HG02840 (cell line): ENCODE data around the gene TRDN.
"Not testable (repeated sequence)": the region's sequence is repeated elsewhere in the genome, so short reads cannot be mapped to it uniquely, and the experiment has no call there.

Source experiments
- ATAC-seq: cut with Tn5 transposase; IDR thresholded peaks from one replicate; pipeline ENCODE4 v1.9.1; 2021; ENCODE audit warnings: mild to moderate bottlenecking, moderate library complexity, moderate number of reproducible peaks; ENCODE audit not compliant: unreplicated experiment, low FRiP score

TRDN gene

GRCh38 chr6:123635567-123635966 lies 1.2 kb downstream of the TRDN start:
- no peak for ATAC-seq

GRCh38 chr6:123635144-123635543 lies 1.6 kb downstream of the TRDN start:
- ATAC-seq, result no peak

DNA sequence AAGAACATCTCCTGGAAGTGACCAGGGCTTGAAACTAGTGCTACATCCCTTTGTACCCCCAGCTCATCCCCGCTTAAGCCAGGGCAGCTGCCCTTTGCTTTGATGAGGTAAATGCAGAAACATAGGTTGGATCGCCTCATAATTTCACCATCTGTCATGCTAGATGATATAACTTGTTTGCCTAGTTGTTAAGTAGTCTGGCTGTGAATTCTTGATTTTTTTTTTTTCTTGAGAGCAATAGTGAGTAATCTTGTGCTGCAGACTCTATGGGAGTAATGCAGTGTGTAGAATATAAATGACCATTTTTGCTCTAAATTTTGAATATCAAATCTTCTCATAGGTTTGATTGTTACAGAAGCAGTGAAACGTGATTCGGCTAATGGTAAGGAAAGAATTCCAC lies 4.1 kb downstream of the TRDN start:
- no peak for ATAC-seq

- ATAC-seq, result no peak
These were observed 7.3 kb downstream of the TRDN start for GRCh38 chr6:123629258-123629941.

DNA sequence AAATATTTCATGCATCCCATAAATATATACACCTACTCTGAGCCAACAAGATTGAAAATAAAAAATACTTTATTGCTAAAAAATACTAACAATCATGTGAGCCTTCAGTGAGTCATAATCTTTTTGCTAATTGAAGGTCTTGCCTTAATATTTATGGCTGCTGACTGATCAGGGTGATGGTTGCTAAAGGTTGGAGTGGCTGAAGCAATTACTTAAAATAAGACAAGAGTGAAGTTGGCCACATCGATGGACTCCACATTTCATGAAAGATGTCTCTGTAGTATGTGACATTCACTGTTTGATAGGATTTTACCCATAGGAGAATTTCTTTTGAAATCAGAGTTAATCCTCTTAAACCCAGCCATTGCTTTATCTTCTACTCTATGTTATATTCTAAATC lies 11.1 kb downstream of the TRDN start:
- no peak for ATAC-seq

GRCh38 chr6:123622780-123623179 lies 14.0 kb downstream of the TRDN start:
- ATAC-seq, result no peak

DNA sequence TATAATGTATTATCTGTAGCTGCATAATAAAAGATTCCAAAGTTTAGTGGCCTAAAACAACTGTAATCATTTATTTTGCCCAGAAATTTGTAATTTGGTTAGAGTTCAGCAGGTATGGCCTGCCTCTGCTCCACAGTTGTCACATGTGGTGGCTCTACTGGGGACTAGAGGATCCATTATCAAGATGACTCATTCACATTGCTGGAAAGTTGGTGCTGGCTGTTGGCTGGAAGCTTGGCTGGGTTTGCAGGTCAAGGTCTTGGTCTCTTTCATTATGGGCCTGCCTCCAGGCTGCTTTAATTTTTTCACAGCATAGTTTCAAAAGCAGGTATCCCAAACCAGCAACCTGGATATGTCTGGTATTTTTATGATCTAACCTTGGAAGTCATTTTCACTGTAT lies 17.6 kb downstream of the TRDN start:
- ATAC-seq, result no peak

- ATAC-seq, result no peak
These were observed 19.8 kb downstream of the TRDN start for GRCh38 chr6:123616942-123617341.

GRCh38 chr6:123616016-123616415 lies 20.7 kb downstream of the TRDN start:
- ATAC-seq, result no peak

GRCh38 chr6:123610779-123611178 lies 26.0 kb downstream of the TRDN start:
- ATAC-seq, result no peak

GRCh38 chr6:123604067-123604466 lies 32.7 kb downstream of the TRDN start:
- no peak for ATAC-seq

GRCh38 chr6:123598011-123598410 lies 38.7 kb downstream of the TRDN start:
- peak; percentile 83 for ATAC-seq

GRCh38 chr6:123594776-123595175 lies 42.0 kb downstream of the TRDN start:
- ATAC-seq, result no peak

GRCh38 chr6:123592426-123592825 lies 44.3 kb downstream of the TRDN start:
- no peak for ATAC-seq

- ATAC-seq, result no peak
These were observed 46.8 kb downstream of the TRDN start for GRCh38 chr6:123589973-123590372.

GRCh38 chr6:123589317-123589716 lies 47.4 kb downstream of the TRDN start:
- no peak for ATAC-seq

DNA sequence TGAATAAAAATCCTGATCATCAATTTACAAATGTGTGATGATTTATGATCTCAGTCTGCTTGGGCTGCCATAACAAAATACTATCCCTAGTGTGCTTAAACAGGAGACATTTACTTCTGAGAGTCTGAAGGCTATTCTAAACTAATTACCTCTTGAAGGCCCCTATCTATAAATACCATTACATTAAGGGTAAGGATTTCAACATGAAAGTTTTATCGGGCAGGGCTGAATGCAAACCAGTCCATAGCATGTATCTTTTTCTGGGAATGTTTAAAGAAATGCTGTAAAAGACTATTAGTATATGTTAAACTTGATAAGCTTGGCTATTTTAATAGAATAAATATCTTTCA lies 48.2 kb downstream of the TRDN start:
- ATAC-seq, result no peak

DNA sequence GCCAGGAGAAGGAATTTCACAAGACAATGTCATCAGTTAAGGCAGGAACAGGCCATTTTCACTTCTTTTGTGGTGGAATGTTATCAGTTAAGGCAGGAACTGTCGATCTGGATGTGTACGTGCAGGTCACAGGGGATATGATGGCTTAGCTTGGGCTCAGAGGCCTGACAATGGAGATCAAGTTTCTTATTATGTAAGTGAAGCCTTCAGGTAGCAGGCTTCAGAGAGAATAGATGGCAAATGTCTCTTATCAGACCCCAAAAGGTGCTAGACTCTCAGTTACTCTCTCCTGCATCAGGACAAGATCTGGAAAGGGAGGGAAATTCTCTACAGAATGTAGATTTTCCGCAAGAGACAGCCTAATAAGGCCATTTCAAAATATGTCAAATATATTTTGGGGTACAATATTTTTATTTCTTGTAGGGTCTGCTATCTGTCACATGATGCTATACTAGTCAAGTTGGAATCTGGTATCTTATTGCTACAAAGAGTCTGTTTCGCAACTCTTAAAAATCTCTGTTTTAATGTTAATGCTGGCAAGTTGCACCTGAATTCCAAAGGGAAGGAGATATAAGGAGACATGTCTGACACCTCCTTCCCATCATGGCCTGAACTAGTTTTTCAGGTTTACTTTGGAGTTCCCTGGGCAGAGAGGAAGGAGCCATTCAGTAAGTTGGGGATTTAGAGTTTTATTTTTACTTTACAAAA lies 48.8 kb downstream of the TRDN start:
- no peak for ATAC-seq

DNA sequence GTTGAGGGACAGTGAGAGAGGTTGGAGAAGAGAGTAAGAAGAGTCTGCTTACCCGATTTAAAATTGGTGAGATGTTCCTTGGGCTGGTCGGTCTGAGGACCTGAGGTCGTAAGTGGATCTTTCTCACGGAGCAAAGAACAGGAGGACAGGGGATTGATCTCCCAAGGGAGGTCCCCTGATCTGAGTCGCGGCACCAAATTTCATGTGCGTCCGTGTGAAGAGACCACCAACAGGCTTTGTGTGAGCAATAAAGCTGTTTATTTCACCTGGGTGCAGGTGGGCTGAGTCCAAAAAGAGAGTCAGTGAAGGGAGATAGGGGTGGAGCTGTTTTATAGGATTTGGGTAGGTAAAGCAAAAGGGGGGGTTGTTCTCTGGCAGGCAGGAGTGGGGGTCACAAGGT lies 49.3 kb downstream of the TRDN start:
- not testable (repeated sequence) for ATAC-seq

- no peak for ATAC-seq
These were observed 56.4 kb downstream of the TRDN start for GRCh38 chr6:123580331-123580730.

DNA sequence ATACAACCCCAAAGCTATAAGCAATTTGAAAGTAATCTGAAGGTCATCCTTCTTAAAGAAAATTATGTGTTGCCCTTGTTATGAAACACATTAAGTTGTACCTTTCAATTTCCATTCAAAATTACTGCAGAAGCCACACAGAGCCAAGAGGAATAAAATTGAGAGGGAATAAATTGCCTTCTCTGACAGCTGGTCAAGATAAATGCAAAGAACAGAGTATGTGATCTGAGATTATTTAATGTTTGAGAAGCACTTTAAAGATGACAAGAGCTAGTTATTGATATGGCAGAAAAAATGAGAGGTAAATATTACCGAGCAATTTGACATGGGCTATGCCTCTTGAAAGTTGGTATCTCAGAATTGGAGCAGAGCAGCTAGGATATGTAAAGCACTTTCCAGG lies 61.6 kb downstream of the TRDN start:
- ATAC-seq, result no peak
